KG1 (cell line): Measurements from ENCODE around the gene NPEPL1.

ENCODE experiments used
- DNase-seq: peaks from one replicate; lab custom pipeline; 2025; lab: John Stamatoyannopoulos, UW

Gene NPEPL1

GRCh38 chr20:58658760-58659159 lies 33.8 kb upstream of the NPEPL1 start:
- no peak for DNase-seq

GRCh38 chr20:58659841-58660240 lies 32.8 kb upstream of the NPEPL1 start:
- DNase-seq, result no peak

DNA sequence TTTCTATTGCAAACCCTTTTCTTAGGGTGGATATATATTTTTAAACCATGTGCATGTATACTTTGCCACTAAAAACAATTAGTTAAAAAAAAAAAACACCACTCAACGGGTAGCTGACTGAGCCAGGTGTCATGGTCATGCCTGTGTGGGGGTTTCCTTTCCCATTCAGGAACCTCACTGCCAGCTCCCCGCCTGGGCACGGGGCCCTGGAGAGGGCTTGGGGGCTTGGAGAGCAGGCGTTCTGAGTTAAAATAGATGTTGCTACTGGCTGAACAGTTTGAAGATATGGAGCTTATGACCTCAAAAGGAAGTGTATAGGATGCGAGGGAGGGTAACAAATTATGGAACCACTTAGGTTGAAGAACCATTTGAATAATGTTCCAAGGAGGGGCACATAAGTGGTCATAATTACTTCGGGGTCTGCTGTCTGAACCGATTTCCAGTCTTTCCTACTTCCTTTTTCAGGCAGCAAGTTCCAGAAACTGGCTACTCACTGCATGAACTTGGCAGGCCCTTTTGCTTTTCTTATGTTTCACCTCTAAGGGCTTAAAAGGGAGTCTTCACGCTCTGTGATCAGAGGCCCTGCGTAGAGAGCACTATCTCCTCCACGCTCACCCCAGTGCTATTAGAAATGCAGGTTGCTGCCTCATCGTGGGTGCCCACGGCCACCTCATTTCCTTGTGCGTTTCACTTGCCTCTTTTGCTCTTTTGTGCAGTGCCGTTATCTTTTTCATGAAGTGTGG lies 31.6 kb upstream of the NPEPL1 start:
- DNase-seq, result no peak

- DNase-seq, result no peak
Observed at GRCh38 chr20:58661598-58662473, 30.8 kb upstream of the NPEPL1 start.

DNA sequence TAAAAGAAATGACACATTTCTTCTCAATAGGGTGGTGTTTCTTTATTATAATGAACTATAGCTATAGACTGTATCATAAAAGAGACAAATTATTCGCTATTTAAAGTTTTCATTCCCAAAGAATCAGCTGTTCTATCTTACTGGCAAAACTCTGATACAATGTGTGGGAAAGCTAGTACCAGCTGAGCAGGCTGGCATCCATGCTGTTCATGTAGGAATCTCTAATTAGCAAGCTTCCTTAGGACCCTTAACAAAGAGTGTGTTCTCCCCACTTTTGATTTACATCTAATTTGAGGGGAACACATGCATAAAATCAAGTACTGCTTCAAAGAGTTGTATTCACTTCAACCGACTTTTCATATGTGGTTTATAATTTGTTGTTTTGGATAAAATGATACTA lies 28.3 kb upstream of the NPEPL1 start:
- DNase-seq, result no peak

DNA sequence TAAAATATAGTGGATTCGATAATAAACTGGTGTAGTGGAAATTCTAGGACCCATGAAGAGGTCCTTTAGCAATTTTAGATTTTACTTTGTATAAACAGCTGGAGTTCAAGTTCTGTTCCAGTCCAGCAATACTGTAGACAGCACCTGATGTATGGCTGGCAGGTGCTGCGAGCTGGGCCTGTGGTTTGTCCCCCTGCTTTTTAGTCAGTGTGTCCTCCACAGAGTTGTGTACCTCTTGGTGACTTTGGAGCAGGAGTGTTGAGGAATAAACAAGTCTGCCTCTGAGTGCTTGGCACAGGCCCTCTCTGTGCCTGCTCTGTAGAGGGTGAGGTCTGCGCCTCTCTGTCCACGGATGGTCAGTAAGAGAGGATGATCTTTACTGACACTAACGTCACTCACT lies 27.7 kb upstream of the NPEPL1 start:
- DNase-seq, result no peak

DNA sequence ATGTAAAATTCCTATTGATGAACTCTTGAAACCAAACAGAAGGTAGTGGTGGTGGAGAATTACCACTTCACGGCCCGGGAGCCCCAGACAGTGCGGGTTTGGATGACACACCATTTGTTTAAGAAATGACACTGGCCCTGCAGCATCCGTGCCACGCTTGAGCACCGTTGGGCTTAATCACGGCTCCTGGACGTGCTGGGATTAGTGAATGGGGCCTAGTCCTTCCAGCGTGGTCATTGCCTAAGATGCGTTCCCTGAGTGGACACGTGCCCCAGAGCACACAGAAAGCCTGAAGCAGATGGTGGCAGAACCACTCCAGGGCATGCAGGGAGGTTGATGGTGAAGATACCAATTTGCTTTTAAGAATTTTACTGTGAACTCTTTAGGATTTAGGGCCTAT lies 27.0 kb upstream of the NPEPL1 start:
- no peak for DNase-seq

DNA sequence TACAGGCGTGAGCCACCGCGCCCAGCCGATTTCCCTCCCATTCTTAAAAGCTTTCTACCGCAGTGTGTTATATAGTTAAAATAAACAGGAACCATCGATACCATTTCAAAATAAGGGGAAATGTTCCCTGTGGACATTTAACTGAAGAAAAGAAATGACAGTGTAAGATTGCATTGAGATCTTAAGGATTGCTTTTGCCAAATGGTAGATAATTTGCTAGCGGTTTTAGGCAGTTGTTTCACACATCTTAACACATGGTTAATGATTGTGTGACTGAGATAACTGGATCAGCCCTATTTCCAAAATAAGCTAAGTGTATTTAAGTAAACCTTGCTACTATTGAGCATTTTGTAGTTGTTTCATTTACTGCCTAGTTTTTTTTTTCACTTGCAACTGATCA lies 25.9 kb upstream of the NPEPL1 start:
- DNase-seq, result no peak

DNA sequence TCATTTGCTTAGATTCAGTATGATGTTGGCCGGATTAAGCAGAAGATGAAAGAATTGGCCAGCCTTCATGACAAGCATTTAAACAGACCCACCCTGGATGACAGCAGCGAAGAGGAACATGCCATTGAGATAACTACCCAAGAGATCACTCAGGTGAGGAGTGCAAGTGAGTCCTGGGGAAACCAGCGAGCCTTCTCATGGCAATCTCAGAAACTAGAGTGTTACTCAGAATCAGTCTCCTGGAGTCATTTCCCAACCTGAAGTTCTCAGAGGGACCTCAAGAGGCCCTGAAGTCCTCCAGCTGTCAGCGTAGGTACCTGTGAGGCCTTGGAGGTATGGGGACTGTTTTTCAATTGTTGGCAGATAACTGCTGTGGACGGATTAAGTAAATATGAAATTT lies 24.6 kb upstream of the NPEPL1 start:
- DNase-seq, result no peak

- DNase-seq, result no peak
Observed at GRCh38 chr20:58668901-58669286, 23.7 kb upstream of the NPEPL1 start.

DNA sequence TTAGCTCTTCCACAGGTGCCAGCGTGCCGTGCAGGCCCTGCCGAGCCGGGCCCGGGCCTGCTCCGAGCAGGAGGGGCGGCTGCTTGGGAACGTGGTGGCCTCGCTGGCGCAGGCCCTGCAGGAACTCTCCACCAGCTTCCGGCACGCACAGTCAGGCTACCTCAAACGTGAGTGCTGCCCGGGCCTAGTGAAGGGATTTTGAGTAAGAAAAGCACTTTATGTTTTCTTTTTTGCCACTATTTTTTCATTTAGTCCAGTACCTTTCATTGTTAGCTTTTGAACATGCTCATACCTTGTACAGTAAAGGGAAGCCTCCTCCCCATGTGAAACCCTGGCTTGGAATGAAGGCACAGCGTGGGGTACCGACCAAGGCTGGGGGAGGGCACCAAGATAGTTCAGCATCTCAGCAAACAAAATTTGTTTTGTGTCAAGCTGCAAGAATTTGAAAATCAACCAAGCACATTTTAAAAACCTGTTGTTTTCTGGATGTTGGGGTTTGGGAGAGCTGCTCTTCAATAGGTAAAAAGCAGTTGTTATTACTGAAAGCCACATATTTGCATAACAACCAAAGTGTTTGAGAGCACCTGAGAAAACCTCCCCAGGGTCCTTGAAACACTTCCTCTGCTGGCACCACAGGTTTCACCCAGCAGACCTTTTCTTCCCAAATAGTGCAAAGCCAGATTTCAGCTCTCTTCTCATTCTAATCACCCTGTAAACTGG lies 23.2 kb upstream of the NPEPL1 start:
- no peak for DNase-seq

DNA sequence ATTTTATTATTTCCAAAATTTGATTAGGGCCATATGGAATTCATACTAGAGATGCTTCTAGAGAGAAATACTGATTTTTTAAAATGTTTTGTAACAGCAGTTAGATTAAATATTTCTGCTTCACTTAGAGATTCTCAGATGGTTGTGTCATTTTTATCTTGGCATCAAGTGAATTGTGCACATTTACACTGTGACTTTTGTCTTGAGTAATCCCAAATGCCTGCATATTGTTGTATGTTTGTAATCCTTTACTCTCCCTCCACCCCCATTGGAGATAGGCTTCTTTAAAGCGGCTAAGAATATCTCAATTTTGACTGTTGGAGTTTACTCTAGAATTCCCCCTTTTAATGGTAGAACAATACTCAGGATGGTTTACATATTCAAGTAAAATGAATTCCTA lies 22.5 kb upstream of the NPEPL1 start:
- no peak for DNase-seq

DNA sequence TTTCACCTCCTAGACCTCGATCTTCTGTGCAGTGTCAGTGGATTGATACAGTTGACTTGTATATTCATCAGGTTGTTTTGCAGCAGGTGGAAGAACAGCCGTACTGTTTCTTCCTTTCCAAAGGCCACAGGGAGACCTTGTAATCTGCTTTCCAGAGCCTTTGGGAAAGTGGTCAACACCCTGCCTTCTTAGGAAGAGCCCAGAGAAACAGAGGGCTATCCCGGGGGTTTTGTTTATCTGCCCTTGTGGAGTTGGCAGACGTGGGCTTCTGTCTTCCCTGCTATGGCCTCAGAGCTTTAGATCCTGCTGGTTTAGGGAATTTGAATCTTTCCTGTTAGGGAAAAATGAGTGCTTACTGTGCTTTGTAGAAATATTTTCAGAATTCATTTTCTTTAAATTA lies 21.9 kb upstream of the NPEPL1 start:
- DNase-seq, result no peak

GRCh38 chr20:58673119-58673518 lies 19.5 kb upstream of the NPEPL1 start:
- no peak for DNase-seq

GRCh38 chr20:58675146-58675584 lies 17.4 kb upstream of the NPEPL1 start:
- no peak for DNase-seq

GRCh38 chr20:58675641-58676040 lies 17.0 kb upstream of the NPEPL1 start:
- DNase-seq, result no peak

GRCh38 chr20:58676161-58676560 lies 16.4 kb upstream of the NPEPL1 start:
- DNase-seq, result no peak

GRCh38 chr20:58677079-58677604 lies 15.5 kb upstream of the NPEPL1 start:
- no peak for DNase-seq

- no peak for DNase-seq
Observed at GRCh38 chr20:58677808-58678207, 14.8 kb upstream of the NPEPL1 start.

- no peak for DNase-seq
Observed at GRCh38 chr20:58678806-58679205, 13.8 kb upstream of the NPEPL1 start.

DNA sequence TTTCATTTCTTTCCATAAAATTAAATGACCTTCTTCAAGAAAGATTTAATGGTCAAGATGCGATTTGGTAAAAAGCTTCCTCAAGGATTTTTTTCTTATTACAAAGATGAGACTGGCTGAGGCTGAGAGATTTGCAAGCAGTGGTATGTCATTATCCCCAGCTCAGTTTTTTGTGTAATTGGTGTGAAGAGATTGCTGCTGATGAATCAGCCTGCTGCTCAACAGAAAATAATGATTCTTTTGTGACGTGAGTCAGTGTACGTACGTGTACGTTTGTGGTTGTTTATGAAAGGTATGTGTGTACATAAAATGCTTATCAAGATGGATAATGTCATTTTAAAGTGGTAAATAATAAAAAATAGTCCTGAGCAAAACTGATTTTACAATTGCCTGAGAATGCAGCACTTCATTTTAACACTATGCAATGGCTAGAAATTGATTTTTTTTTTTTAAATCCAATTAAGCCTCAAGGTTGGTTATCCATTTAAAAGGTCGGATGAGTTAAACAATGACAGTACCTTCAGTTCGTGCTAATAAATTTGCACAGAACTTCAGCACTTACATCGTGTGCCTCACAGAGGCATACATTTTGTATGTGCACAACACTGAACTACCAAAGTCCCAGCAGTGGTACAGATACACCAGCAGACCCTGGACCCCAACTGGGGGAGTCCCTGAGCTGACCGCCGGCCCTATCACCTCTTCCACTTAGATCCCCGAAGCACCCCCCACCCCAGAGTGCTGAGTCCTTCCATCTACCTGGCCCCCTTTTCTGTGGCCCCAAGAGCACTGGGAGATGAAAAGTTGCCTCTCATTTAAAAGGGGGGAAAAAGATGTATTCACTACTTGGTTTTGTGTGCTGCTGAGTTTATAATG lies 9.7 kb upstream of the NPEPL1 start:
- no peak for DNase-seq

GRCh38 chr20:58684291-58684690 lies 8.3 kb upstream of the NPEPL1 start:
- no peak for DNase-seq
